ENCODE results near the gene RASGRP3.
A peak's percentile ranks its signal among the peaks of the same experiment; 100 is the strongest.

The RASGRP3 gene

GRCh38 chr2:33522576-33522975 is 46.1 kb downstream of the RASGRP3 start:
- DNase-seq (ENCODE audit: low spot score) = no peak

GRCh38 chr2:33525666-33526065 is 49.2 kb downstream of the RASGRP3 start:
- no peak for DNase-seq (ENCODE audit: low spot score)

- DNase-seq (ENCODE audit: low spot score) = peak; percentile 18
Measured at GRCh38 chr2:33526132-33526531, 49.7 kb downstream of the RASGRP3 start.

GRCh38 chr2:33526921-33527320 is 50.5 kb downstream of the RASGRP3 start:
- DNase-seq (ENCODE audit: low spot score) = no peak

GRCh38 chr2:33528441-33528950 is 52.0 kb downstream of the RASGRP3 start:
- DNase-seq (ENCODE audit: low spot score) = no peak

- DNase-seq (ENCODE audit: low spot score) = peak; percentile 83
Measured at GRCh38 chr2:33529771-33530481, 53.5 kb downstream of the RASGRP3 start.

GRCh38 chr2:33530690-33531548 is 54.5 kb downstream of the RASGRP3 start:
- DNase-seq (ENCODE audit: low spot score) = no peak

- DNase-seq (ENCODE audit: low spot score) = peak; percentile 25
Measured at GRCh38 chr2:33531549-33532059, 55.2 kb downstream of the RASGRP3 start.

GRCh38 chr2:33532146-33532545 is 55.7 kb downstream of the RASGRP3 start:
- DNase-seq (ENCODE audit: low spot score) = no peak

- no peak for DNase-seq (ENCODE audit: low spot score)
Measured at GRCh38 chr2:33532966-33533365, 56.5 kb downstream of the RASGRP3 start.

GRCh38 chr2:33535421-33535820 is 59.0 kb downstream of the RASGRP3 start:
- DNase-seq (ENCODE audit: low spot score) = no peak

GRCh38 chr2:33541243-33541642 is 64.8 kb downstream of the RASGRP3 start:
- no peak for DNase-seq (ENCODE audit: low spot score)

GRCh38 chr2:33550206-33550605 is 73.8 kb downstream of the RASGRP3 start:
- DNase-seq (ENCODE audit: low spot score) = no peak

GRCh38 chr2:33552758-33553461 is 76.5 kb downstream of the RASGRP3 start:
- peak; percentile 21 for DNase-seq (ENCODE audit: low spot score)

- no peak for DNase-seq (ENCODE audit: low spot score)
Measured at GRCh38 chr2:33555681-33556080, 79.2 kb downstream of the RASGRP3 start.

- DNase-seq (ENCODE audit: low spot score) = no peak
Measured at GRCh38 chr2:33559328-33559727, 82.9 kb downstream of the RASGRP3 start.

- DNase-seq (ENCODE audit: low spot score) = no peak
Measured at GRCh38 chr2:33560017-33560416, 83.6 kb downstream of the RASGRP3 start.

- DNase-seq (ENCODE audit: low spot score) = no peak
Measured at GRCh38 chr2:33561872-33562271, 85.4 kb downstream of the RASGRP3 start.

GRCh38 chr2:33570681-33571080 is 94.2 kb downstream of the RASGRP3 start:
- DNase-seq (ENCODE audit: low spot score) = no peak

GRCh38 chr2:33573657-33574056 is 97.2 kb downstream of the RASGRP3 start:
- no peak for DNase-seq (ENCODE audit: low spot score)

GRCh38 chr2:33577084-33577483 is 100.6 kb downstream of the RASGRP3 start:
- DNase-seq (ENCODE audit: low spot score) = no peak

GRCh38 chr2:33577668-33578067 is 101.2 kb downstream of the RASGRP3 start:
- no peak for DNase-seq (ENCODE audit: low spot score)
